ENCODE results near the gene SLC44A4. TPM values are rescaled to one million over a fixed set of nuclear protein-coding genes. Genes with fewer than 3 reads are reported as not detected.

SLC44A4 gene
- total RNA-seq, 1 donor from 2014 or later = 17.5 TPM

DNA sequence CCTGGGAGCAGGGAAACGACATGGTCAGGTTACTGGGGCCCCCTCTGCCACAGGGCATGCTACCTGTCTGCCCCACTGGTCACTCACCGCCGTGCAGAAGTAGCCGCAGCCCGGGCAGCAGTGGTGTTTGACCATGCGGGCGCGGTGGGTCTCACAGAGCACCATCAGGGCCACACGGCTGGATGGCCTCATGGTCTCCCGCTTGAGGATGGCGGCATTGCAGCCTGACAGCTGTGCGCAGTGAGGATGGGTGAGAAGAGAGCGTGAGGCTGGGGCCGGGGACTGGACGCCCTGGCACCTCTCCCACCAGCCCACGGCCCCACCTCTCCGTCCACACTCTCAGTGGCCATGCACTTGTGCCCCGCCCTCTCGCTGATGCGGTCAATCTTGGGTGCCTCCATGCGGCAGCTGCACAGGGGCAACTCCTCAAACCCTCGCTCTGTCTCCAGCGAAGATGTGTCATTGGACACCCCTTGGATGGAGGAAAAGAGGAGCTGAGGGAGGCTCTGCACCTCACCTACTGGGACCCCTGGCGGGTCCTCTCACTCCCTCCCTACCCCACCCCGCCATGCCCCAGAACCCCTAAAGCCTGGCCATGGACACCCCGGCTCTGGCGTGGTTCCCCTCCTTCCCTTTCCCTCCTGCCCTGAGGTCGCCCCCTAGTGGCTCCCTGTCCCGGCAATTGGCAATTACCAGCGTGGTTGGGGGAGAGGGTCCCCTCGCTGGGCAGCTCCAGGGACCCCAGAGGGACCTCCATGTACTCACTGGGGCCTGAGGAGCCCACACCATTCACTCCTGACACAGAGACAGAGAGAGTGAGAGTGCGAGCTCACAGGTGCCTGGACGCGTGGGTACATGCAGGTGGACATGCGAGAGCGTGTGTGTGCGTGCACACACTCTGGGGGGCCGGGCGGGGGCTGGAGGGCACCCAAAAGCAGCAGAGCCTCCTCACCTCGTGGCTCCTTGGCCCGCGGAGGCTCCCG lies 9.8 kb upstream of the SLC44A4 start:
- no peak overlapping the region for H3K27ac Mint-ChIP-seq

DNA sequence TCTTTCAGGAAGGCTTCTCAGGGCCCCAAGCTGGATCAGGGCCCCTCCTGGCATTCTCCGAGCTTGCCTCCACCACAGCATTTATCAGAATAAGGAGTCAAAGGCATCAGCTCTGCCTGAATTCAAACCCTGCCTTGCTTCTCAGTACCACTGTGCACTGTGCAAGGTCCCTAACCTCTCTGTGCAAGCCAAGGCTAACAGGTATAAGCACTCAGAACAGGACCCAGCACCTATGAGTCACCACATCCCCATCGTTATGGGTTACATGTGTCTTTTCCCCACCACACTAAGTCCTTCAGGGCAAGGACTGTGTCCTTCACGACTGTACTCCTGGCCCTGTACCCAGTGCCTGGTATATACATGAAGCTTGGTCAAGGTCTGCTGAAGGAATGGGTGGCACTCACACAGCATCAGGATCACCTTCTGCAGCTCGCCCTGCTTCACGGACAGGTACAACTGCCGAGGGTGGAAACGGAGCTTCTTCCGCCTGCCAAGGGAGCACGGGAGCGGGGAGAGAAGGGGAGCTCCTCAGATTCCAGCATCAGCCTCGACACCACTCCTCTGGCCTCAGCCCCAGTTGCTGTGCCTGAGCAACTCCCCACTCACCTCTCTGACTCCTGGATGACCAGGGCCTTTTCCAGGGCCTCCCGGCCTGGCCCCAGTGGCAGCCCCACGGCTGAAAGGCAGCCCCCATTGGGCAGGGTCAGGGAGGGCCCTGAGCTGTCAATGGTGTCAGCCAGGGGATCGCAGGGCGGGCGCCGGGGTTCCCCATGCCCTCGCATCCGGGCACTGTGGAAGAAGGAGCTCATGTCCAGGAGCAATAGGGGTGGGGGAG lies 8.6 kb upstream of the SLC44A4 start:
- Mint-ChIP-seq H3K27me3 (no peaks in the 10 kb centered on the region), H3K4me3 (ENCODE audit: low read depth) (no peak overlapping the region), H3K9me3 (ENCODE audit: low read depth) (no peaks in the 10 kb centered on the region), H3K36me3 (ENCODE audit: insufficient read depth) (peaks cover 29% of the 10 kb centered on the region), H3K4me1 (ENCODE audit: low read depth) (no peaks in the 10 kb centered on the region), H3K27ac (no peak overlapping the region)
- TF ChIP-seq, protein P1, sequence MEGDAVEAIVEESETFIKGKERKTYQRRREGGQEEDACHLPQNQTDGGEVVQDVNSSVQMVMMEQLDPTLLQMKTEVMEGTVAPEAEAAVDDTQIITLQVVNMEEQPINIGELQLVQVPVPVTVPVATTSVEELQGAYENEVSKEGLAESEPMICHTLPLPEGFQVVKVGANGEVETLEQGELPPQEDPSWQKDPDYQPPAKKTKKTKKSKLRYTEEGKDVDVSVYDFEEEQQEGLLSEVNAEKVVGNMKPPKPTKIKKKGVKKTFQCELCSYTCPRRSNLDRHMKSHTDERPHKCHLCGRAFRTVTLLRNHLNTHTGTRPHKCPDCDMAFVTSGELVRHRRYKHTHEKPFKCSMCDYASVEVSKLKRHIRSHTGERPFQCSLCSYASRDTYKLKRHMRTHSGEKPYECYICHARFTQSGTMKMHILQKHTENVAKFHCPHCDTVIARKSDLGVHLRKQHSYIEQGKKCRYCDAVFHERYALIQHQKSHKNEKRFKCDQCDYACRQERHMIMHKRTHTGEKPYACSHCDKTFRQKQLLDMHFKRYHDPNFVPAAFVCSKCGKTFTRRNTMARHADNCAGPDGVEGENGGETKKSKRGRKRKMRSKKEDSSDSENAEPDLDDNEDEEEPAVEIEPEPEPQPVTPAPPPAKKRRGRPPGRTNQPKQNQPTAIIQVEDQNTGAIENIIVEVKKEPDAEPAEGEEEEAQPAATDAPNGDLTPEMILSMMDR (IDR thresholded peaks at IDR 0.05; ENCODE audit: unreplicated experiment) = no peak
- no peak for DNase-seq (ENCODE audit: low spot score, unreplicated experiment)

More for the DNA sequence above, 9.8 kb upstream of the SLC44A4 start:
- H3K27me3 Mint-ChIP-seq = no peaks in the 10 kb centered on the region
- H3K9me3 Mint-ChIP-seq (ENCODE audit: low read depth) = no peaks in the 10 kb centered on the region
- H3K36me3 Mint-ChIP-seq (ENCODE audit: insufficient read depth) = peaks cover 34% of the 10 kb centered on the region
- H3K4me3 Mint-ChIP-seq (ENCODE audit: low read depth) = no peak overlapping the region
- H3K4me1 Mint-ChIP-seq (ENCODE audit: low read depth) = no peaks in the 10 kb centered on the region
- TF ChIP-seq, protein P1 (IDR thresholded peaks at IDR 0.05; ENCODE audit: unreplicated experiment) = peak; percentile 65
- peak; percentile 43 for DNase-seq (ENCODE audit: low spot score, unreplicated experiment)

DNA sequence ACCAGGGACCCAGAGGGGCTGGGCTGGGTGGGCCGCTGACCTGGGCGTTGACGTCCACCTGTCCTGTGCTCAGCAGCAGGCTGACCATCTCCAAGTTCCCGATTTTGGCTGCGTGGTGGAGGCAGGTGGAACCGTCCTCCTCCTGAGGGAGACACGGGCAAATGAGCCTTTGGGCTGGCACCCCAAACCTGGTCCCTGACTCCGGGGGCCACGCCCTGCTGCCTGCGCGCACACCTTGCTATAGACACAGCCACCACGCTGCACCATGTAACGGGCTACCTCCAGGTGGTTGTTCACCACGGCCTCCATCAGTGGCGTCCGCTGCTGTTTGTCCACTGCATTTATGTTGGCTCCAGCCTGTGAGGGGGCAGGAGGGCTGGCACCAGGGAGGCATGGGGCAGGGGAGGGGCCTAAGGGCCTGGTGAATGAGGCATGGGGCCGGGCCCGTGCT lies 7.8 kb upstream of the SLC44A4 start:
- H3K4me1 Mint-ChIP-seq (ENCODE audit: low read depth) = no peaks in the 10 kb centered on the region
- H3K9me3 Mint-ChIP-seq (ENCODE audit: low read depth) = no peaks in the 10 kb centered on the region
- DNase-seq (ENCODE audit: low spot score, unreplicated experiment) = no peak
- H3K27ac Mint-ChIP-seq = no peak overlapping the region
- H3K4me3 Mint-ChIP-seq (ENCODE audit: low read depth) = no peak overlapping the region
- H3K27me3 Mint-ChIP-seq = no peaks in the 10 kb centered on the region
- peaks cover 24% of the 10 kb centered on the region for H3K36me3 Mint-ChIP-seq (ENCODE audit: insufficient read depth)
- TF ChIP-seq, protein P1 (IDR thresholded peaks at IDR 0.05; ENCODE audit: unreplicated experiment) = no peak

DNA sequence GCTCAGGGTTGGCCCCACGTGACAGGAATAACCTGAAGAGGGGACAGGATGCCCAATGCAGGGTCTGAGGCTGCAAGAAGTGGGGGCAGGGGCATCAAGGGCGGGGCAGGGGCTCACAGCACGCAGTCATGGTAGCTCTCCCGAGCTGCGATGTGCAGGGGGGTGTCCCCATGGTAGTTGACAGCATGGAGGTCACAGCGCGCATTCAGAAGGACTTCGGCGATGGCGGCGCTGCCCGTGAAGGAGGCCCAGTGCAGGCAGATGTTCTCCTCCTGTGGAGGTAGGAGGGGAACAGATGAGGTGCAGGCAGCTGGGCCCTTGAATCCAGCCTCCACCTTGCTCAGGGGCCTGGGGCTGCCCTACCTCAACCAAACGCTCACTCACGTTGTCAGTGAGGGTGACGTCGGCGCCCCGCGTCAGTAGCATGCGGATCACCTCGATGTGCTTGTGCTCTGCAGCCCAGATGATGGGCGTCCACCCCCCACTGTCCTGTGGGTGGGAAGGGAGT lies 5.8 kb upstream of the SLC44A4 start:
- Mint-ChIP-seq H3K4me1 (ENCODE audit: low read depth) (no peaks in the 10 kb centered on the region), H3K36me3 (ENCODE audit: insufficient read depth) (peaks cover 27% of the 10 kb centered on the region), H3K27me3 (no peaks in the 10 kb centered on the region), H3K9me3 (ENCODE audit: low read depth) (no peaks in the 10 kb centered on the region), H3K4me3 (ENCODE audit: low read depth) (no peak overlapping the region), H3K27ac (no peak overlapping the region)
- TF ChIP-seq, protein P1 (IDR thresholded peaks at IDR 0.05; ENCODE audit: unreplicated experiment) = no peak
- no peak for DNase-seq (ENCODE audit: low spot score, unreplicated experiment)

DNA sequence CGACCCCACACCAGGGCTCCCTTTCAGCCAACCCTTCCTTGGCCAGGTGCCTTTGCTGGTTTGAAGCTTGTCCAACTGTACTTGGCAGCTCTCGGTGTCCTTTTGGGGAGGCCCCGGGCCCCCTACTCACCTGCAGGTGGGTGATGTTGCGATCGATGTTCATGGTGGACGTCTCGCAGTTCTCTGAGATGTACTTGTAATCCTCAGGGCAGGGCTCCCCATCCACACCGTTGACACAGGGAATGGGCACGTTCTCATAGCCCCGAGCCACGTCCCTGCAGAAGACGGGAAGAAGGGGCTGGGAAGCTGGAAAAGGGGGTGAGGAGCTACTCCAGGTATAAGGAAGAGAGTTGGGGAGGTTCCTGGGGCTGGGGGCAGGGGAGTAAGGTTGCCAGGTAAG lies 4.9 kb upstream of the SLC44A4 start:
- no peak for DNase-seq (ENCODE audit: low spot score, unreplicated experiment)
- Mint-ChIP-seq H3K36me3 (ENCODE audit: insufficient read depth) (peaks cover 25% of the 10 kb centered on the region), H3K4me1 (ENCODE audit: low read depth) (peaks cover 4% of the 10 kb centered on the region), H3K27ac (no peak overlapping the region), H3K4me3 (ENCODE audit: low read depth) (no peak overlapping the region), H3K9me3 (ENCODE audit: low read depth) (no peaks in the 10 kb centered on the region), H3K27me3 (no peaks in the 10 kb centered on the region)
- TF ChIP-seq, protein P1 (IDR thresholded peaks at IDR 0.05; ENCODE audit: unreplicated experiment) = no peak

All from progenitor cell of endocrine pancreas (in vitro differentiated cells).